GM12801 (cell line): Measurements from ENCODE around the gene DRC7.

Experiments
- CTCF ChIP-seq: IDR thresholded peaks from one replicate; pipeline ENCODE4 v1.5.1; 2011; ENCODE audit warnings: control low read depth; ENCODE audit not compliant: insufficient read length; ENCODE audit errors: extremely low read depth

DRC7 gene

GRCh38 chr16:57763285-57764005, 68.8 kb downstream of the DRC7 start:
- no peak for TF ChIP-seq CTCF

GRCh38 chr16:57764006-57764340, 69.4 kb downstream of the DRC7 start:
- TF ChIP-seq CTCF = no peak

- no peak for TF ChIP-seq CTCF
Measured at GRCh38 chr16:57764341-57765159, 69.9 kb downstream of the DRC7 start.

- no peak for TF ChIP-seq CTCF
Measured at GRCh38 chr16:57765160-57765728, 70.6 kb downstream of the DRC7 start.

GRCh38 chr16:57766714-57767348, 72.2 kb downstream of the DRC7 start:
- no peak for TF ChIP-seq CTCF

- no peak for TF ChIP-seq CTCF
Measured at GRCh38 chr16:57769541-57770145, 75.0 kb downstream of the DRC7 start.

GRCh38 chr16:57770361-57770760, 75.8 kb downstream of the DRC7 start:
- no peak for TF ChIP-seq CTCF
